GM12864 (cell line): ENCODE results near the gene A4GALT.
"Not testable (repeated sequence)": the region's sequence is repeated elsewhere in the genome, so short reads cannot be mapped to it uniquely, and the experiment has no call there.

Experiments
- DNase-seq: peaks from one replicate; pipeline ENCODE4 v3.0.0-alpha.2; 2011; ENCODE audit warnings: low read depth
- H3K4me3 ChIP-seq: 2 replicates; pipeline ENCODE4 v1.5.1; 2011; ENCODE audit warnings: mild to moderate bottlenecking, low read depth, low read length, control low read depth
- TF ChIP-seq, protein P1 (sequence below): IDR thresholded peaks from 2 replicates; pipeline ENCODE4 v1.5.1; 2011; ENCODE audit warnings: low read depth, mild to moderate bottlenecking, moderate library complexity, low read length, control low read depth, inconsistent platforms; ENCODE audit errors: missing control alignments

Gene A4GALT

DNA sequence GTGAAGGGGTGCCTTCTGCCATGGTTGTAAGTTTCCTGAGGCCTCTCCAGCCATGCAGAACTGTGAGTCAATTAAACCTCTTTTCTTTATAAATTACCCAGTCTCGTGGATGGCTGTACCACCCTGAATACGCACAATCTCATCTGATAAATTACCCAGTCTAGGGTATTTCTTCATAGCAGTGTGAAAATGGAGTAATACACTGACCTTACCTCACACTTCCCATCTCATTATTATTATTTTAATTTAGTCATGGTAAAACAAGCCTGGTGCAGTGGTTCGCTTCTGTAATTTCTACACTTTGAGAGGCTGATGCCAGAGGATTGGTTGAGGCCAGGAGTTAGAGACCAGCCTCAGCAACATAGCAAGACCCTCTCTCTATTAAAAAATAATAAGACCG, 41.0 kb downstream of the A4GALT start:
- H3K4me3 ChIP-seq: no peak overlapping the region
- no peak for DNase-seq
- TF ChIP-seq, protein P1, sequence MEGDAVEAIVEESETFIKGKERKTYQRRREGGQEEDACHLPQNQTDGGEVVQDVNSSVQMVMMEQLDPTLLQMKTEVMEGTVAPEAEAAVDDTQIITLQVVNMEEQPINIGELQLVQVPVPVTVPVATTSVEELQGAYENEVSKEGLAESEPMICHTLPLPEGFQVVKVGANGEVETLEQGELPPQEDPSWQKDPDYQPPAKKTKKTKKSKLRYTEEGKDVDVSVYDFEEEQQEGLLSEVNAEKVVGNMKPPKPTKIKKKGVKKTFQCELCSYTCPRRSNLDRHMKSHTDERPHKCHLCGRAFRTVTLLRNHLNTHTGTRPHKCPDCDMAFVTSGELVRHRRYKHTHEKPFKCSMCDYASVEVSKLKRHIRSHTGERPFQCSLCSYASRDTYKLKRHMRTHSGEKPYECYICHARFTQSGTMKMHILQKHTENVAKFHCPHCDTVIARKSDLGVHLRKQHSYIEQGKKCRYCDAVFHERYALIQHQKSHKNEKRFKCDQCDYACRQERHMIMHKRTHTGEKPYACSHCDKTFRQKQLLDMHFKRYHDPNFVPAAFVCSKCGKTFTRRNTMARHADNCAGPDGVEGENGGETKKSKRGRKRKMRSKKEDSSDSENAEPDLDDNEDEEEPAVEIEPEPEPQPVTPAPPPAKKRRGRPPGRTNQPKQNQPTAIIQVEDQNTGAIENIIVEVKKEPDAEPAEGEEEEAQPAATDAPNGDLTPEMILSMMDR: no peak

DNA sequence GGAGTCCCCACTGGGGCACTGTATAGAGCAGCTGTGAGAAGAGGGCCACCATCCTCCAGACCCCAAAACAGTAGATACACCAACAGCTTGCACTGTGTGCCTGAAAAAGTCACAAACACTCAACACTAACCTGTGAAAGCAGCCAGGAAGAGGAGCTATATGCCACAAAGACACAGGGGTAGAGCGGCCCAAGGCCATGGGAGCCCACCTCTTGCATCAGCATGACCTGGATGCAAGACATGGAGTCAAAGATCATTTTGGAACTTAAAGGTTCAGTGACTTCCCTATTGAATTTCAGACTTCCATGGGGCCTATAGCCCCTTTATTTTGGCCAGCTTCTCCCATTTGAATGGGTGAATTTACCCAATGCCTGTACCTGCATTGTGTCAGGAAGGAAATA, 41.8 kb downstream of the A4GALT start:
- TF ChIP-seq, protein P1: no peak
- DNase-seq: no peak
- H3K4me3 ChIP-seq: no peak overlapping the region

DNA sequence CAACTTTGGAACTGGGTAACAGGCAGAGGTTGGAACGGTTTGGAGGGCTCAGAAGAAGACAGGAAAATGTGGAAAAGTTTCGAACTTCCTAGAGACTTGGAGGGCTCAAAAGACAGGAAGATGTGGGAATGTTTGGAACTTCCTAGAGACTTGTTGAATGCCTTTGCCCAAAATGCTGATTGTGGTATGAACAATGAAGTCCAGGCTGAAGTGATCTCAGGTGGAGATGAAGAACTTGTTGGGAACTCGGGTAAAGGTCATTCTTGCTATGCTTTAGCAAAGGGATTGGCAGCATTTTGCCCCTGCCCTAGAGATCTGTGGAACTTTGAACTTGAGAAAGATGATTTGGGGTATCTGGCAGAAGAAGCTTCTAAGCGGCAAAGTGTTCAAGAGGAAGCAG, 42.7 kb downstream of the A4GALT start:
- not testable (repeated sequence) for DNase-seq, H3K4me3 ChIP-seq

DNA sequence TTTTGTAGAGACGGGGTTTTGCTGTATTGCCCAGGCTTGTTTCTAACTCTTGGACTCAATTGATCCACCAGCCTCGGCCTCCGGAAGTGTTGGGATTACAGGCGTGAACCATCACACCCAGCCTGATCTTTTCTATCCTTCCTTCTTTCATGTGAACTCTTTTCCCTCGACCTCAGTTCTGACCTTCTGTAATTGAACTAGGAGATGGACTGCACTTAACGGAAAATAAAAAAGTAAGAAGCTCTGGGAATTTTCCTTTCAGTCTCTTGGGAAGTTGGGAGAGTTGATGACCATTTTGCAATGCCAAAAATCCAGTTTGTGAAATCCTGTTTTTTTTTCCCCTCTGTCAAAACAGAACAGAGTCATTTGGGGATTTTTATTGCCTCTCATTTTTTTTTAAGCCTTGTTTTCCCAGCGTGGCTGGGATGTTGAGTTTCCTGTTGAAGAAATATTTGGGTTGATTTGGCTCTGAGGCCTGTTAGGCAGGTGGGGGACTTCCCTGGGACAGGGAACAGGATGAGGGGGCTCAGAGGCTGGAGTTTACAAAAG, 44.5 kb downstream of the A4GALT start:
- TF ChIP-seq, protein P1: no peak
- no peak for DNase-seq
- no peak overlapping the region for H3K4me3 ChIP-seq

DNA sequence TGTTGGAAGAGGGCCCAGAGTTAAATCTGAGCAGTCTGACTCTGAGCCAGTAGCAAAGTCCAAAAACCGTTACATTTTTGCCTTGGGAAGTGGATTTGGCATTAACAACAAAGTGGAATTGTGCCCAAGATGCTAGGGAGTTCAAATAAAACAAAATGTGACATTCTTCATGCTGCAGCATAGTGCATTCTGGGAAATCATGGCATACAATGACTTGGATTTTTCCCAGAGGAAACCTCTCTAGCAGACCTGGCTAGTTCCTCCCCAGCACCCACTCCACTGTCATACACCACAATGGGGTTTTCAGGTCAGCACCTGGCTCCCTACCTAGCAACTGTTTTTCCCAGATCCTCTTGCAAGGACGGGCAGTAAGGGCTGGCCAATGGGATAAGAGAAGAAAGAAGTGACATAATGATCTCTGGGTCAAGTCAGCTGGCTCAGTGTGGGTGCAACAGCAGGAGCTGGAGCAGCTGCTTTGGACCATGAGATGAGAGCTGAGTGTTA, 46.7 kb downstream of the A4GALT start:
- H3K4me3 ChIP-seq: no peak overlapping the region
- TF ChIP-seq, protein P1: no peak
- no peak for DNase-seq

DNA sequence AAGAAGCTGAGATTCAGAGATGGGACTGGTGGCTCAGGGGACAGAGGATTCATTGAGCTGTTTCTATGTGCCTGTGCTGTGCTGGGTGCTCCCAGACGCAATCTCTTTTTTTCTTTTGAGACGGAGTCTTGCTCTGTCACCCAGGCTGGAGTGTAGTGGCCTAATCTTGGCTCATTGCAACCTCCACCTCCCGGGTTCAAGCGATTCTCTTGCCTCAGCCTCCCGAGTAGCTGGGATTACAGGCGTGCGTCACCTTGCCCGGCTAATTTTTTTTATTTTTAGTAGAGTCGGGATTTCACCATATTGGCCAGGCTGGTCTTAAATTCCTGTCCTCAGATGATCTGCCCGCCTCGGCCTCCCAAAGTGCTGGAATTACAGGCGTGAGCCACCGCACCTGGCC, 47.6 kb downstream of the A4GALT start:
- H3K4me3 ChIP-seq, DNase-seq: not testable (repeated sequence)

DNA sequence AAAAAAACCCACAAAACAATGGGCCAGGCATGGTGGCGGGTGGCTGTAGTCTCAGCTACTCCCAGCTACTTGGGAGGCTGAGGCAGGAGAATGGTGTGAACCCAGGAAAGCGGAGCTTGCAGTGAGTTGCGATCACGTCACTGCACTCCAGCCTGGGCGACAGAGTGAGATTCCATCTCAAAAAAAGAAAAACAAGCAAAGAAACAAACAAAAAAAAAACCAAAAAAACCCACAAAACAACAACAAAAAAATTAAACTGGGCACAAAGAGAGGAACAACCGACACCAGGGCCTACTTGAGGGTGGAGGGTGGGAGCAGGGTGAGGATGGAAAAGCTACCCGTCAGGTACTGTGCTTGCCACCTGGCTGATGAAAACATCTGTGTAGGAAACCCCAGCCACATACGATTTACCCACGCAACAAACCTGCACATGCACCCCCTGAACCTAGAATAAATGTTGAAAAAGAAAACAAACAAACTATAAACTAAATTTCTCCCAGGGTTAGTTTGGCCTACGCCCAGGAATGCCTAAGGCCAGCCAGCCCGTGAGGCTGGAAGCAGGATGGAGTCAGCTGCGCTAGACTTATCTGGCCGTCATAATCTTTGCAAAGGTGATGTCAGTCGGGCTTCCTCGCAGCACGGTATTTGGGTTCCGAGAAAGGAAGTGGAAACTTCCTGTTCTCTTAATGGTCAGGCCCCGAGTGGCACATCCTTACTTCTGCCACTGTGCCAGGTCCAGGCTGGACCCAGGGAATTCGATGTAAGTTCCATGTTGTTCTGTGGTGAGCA, 49.6 kb downstream of the A4GALT start:
- DNase-seq: no peak
- TF ChIP-seq, protein P1: no peak
- H3K4me3 ChIP-seq: no peak overlapping the region

DNA sequence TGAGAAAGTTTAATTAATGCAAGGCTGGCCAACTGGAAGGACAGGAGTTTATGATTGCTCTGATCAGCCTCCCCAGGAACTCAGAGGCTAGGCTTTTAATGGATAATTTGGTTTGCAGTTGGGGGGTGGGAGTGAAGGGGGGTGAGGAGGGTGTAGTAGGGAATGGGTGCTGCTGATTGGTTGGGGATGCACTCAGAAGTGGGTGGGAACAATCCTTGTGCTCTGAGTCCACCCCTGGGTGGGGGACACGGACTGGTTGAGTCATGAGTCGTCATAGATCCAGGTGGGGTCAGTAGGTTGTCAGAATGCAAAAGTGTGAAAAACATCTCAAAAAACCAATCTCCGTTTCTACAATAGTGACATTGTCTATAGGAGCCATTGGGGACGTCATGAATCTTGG, 50.6 kb downstream of the A4GALT start:
- H3K4me3 ChIP-seq: no peak overlapping the region
- DNase-seq: no peak
- TF ChIP-seq, protein P1: no peak

DNA sequence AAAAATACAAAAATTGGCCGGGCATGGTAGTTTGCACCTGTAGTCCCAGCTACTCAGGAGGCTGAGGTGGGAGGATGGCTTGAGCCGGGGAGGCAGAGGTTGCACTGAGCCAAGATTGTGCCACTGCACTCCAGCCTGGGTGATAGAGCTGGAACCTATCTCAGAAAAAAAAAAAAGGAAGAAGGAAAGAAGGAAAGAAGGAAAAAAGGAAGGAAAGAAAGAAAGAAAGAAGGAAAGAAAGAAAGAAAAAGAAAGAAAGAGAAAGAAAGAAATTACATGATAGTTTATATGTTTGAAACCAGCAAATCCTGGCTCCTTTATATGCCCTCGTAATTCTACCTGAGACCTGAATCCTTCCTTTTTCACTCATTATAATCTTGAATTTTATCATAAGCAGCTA, 54.3 kb downstream of the A4GALT start:
- DNase-seq, H3K4me3 ChIP-seq: not testable (repeated sequence)
